HFFc6 (cell line): ENCODE measurements around the gene PIK3R3. TPM values are rescaled to one million over a fixed set of nuclear protein-coding genes. Genes with fewer than 3 reads are reported as not detected.
A peak's percentile ranks its signal among the peaks of the same experiment; 100 is the strongest.

Experiments
- DNase-seq: peaks from one replicate; pipeline ENCODE4 v3.0.0-alpha.2; 2018
- H3K27ac Mint-ChIP-seq: 2 replicates; pipeline ENCODE4 v1.8.0; 2020; ENCODE audit warnings: mild to moderate bottlenecking, mixed read lengths
- H3K27me3 Mint-ChIP-seq: 2 replicates; pipeline ENCODE4 v1.8.0; 2021; ENCODE audit warnings: mild to moderate bottlenecking, moderate library complexity, mixed read lengths; ENCODE audit not compliant: insufficient read depth
- H3K36me3 Mint-ChIP-seq: 2 replicates; pipeline ENCODE4 v1.8.0; 2021; ENCODE audit warnings: low read depth, mixed read lengths
- H3K4me1 Mint-ChIP-seq: 2 replicates; pipeline ENCODE4 v1.8.0; 2020; ENCODE audit warnings: low read depth, mixed read lengths
- H3K4me3 Mint-ChIP-seq: 2 replicates; pipeline ENCODE4 v1.8.0; 2020; ENCODE audit warnings: mild to moderate bottlenecking, moderate library complexity, mixed read lengths
- H3K9me3 Mint-ChIP-seq: 2 replicates; pipeline ENCODE4 v1.8.0; 2020; ENCODE audit warnings: mild to moderate bottlenecking, mixed read lengths
- total RNA-seq, 6 experiments: library from RNA; stranded (reverse); fragmentation: NEBNext Ultra II Directional; extraction: Animal tissue kit (Norgen Biotek cat#: 25700); gene quantifications; 2 replicates in 1 of 6; 3 replicates in 5 of 6; pipeline ENCODE4 v1.2.3, GENCODE V29; 2021
- TF ChIP-seq, protein P1 (sequence below): fragments of 200-600 bp; sonication (generic); IDR thresholded peaks from 2 replicates; pipeline ENCODE4 v1.5.0; 2021; ENCODE audit warnings: antibody characterized with exemption, mild to moderate bottlenecking

The PIK3R3 gene
- total RNA-seq, 6 experiments from 2014 or later = 5.4 to 8.9 (median 6.0) TPM

- Mint-ChIP-seq H3K4me3 (no peak overlapping the region), H3K27ac (peak overlapping the region; percentile 50), H3K9me3 (no peaks in the 10 kb centered on the region), H3K4me1 (0 out of 2 replicates have a peak, but pooled peaks cover 6% of the 10 kb centered on the region), H3K36me3 (peaks cover 4% of the 10 kb centered on the region), H3K27me3 (no peaks in the 10 kb centered on the region; the same call in 1 of the 2 replicates)
- no peak for DNase-seq
- TF ChIP-seq, protein P1, sequence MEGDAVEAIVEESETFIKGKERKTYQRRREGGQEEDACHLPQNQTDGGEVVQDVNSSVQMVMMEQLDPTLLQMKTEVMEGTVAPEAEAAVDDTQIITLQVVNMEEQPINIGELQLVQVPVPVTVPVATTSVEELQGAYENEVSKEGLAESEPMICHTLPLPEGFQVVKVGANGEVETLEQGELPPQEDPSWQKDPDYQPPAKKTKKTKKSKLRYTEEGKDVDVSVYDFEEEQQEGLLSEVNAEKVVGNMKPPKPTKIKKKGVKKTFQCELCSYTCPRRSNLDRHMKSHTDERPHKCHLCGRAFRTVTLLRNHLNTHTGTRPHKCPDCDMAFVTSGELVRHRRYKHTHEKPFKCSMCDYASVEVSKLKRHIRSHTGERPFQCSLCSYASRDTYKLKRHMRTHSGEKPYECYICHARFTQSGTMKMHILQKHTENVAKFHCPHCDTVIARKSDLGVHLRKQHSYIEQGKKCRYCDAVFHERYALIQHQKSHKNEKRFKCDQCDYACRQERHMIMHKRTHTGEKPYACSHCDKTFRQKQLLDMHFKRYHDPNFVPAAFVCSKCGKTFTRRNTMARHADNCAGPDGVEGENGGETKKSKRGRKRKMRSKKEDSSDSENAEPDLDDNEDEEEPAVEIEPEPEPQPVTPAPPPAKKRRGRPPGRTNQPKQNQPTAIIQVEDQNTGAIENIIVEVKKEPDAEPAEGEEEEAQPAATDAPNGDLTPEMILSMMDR = no peak
These were observed 102.2 kb downstream of the PIK3R3 start for GRCh38 chr1:46030074-46030870.

- H3K9me3 Mint-ChIP-seq = no peaks in the 10 kb centered on the region
- H3K4me1 Mint-ChIP-seq = 0 out of 2 replicates have a peak, but pooled peaks cover 6% of the 10 kb centered on the region
- H3K27ac Mint-ChIP-seq = no peak overlapping the region
- H3K4me3 Mint-ChIP-seq = no peak overlapping the region
- TF ChIP-seq, protein P1 = no peak
- H3K27me3 Mint-ChIP-seq = no peaks in the 10 kb centered on the region; the same call in 1 of the 2 replicates
- peaks cover 13% of the 10 kb centered on the region for H3K36me3 Mint-ChIP-seq
- DNase-seq = no peak
These were observed 104.4 kb downstream of the PIK3R3 start for GRCh38 chr1:46027788-46028573.

DNA sequence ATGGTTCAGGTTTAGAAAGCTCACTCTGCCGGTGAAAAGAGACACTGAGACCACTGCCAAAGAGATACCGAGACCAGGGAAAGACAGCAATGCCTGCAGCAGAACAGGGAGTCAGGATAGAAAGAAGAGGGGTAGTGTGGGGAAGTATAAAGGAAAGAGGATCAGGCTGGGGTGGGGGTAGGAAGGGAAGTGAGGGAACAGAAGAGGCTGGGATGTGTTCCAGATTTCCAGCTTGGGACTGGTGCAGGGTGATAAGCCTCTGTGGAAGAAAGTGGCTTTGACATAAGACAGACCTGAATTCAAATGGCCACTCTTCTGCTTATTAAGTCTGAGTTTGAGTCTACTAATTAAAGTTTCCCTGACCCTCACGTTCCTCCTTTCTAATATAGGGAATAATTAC, 105.9 kb downstream of the PIK3R3 start:
- DNase-seq = no peak
- H3K4me3 Mint-ChIP-seq = no peak overlapping the region

GRCh38 chr1:46021046-46021996, 111.1 kb downstream of the PIK3R3 start:
- TF ChIP-seq, protein P1 = peak; percentile 19; the same call in 1 of the 2 replicates
- no peaks in the 10 kb centered on the region for H3K4me1 Mint-ChIP-seq
- peaks cover 10% of the 10 kb centered on the region; the same call in 1 of the 2 replicates for H3K36me3 Mint-ChIP-seq
- no peaks in the 10 kb centered on the region for H3K9me3 Mint-ChIP-seq
- no peak overlapping the region for H3K4me3 Mint-ChIP-seq
- H3K27ac Mint-ChIP-seq = no peak overlapping the region
- no peaks in the 10 kb centered on the region for H3K27me3 Mint-ChIP-seq
- DNase-seq = no peak

More for the DNA sequence above, 105.9 kb downstream of the PIK3R3 start:
- no peaks in the 10 kb centered on the region; the same call in 1 of the 2 replicates for H3K27me3 Mint-ChIP-seq
- H3K36me3 Mint-ChIP-seq = peaks cover 12% of the 10 kb centered on the region
- 0 out of 2 replicates have a peak, but pooled peaks cover 6% of the 10 kb centered on the region for H3K4me1 Mint-ChIP-seq
- H3K27ac Mint-ChIP-seq = no peak overlapping the region
- TF ChIP-seq, protein P1 = no peak
- no peaks in the 10 kb centered on the region for H3K9me3 Mint-ChIP-seq

DNA sequence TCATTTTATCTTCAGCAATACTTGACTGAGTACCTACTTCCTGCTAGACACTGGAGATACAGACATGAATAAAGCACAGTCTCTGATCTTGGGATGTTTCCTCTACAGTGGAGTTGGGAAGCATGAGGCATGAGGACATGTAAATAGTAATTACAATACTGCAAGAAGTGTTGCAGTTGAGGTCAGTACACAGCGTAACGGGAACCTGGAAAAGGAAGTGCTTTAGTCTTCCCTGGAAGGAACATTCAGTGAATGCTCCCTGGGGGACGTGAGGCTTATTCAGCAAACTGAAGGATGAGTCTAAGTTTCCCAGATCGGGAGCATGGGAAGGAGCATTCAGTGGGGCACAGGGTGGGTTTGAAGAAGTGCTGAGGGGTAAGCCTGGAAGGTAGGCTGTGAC, 112.4 kb downstream of the PIK3R3 start:
- Mint-ChIP-seq H3K9me3 (no peaks in the 10 kb centered on the region), H3K36me3 (peaks cover 10% of the 10 kb centered on the region; the same call in 1 of the 2 replicates), H3K4me1 (no peaks in the 10 kb centered on the region), H3K27me3 (no peaks in the 10 kb centered on the region), H3K27ac (no peak overlapping the region), H3K4me3 (no peak overlapping the region)
- TF ChIP-seq, protein P1 = no peak
- no peak for DNase-seq
